ENCODE data around the gene SOCS6. TPM values are rescaled to one million over a fixed set of nuclear protein-coding genes. Genes with fewer than 3 reads are reported as not detected.

Gene SOCS6, protein sequence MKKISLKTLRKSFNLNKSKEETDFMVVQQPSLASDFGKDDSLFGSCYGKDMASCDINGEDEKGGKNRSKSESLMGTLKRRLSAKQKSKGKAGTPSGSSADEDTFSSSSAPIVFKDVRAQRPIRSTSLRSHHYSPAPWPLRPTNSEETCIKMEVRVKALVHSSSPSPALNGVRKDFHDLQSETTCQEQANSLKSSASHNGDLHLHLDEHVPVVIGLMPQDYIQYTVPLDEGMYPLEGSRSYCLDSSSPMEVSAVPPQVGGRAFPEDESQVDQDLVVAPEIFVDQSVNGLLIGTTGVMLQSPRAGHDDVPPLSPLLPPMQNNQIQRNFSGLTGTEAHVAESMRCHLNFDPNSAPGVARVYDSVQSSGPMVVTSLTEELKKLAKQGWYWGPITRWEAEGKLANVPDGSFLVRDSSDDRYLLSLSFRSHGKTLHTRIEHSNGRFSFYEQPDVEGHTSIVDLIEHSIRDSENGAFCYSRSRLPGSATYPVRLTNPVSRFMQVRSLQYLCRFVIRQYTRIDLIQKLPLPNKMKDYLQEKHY
- 17.9 and 19.4 TPM in 2 replicates for total RNA-seq

DNA sequence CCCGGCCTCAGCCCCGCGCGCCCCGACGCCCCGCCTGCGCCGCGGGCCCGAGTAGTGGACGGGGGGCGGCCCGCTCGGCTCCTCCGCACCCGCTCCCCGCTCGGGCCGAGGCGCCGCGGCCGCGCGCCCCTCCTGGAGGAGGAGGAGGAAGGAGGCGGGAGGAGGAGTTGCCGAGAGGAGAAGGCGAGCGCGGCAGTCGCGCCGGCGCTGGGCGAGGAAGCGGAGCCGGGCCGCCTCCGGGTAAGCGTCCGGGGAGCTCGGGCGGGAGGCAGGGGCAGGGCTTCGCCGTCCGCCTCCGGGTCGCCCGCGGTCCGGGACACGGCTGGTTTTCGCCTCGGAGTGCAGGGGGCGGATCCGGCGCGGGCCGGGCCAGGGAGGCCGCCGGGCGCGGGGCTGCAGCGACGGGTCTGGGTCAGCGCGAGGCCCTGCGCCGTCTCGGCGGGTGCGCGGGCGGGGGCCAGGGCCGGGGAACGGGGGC lies at the start of gene SOCS6:
Gene SOCS6, plus strand, starts transcription at position 195 of the 478 bp plus-strand sequence. CDS start 35,624 bp downstream, outside the sequence.

Other genes with a start within 250 kb of the SOCS6 start
- 18.3 and 22.9 TPM in 2 replicates for gene RTTN, start 83.4 kb upstream of the SOCS6 start, total RNA-seq

Data from airway epithelial cell (primary cell).